ENCODE data around the gene CPNE5. TPM values are rescaled to one million over a fixed set of nuclear protein-coding genes. Genes with fewer than 3 reads are reported as not detected.

The CPNE5 gene
- total RNA-seq, 1 donor from 2014 or later: not detected

DNA sequence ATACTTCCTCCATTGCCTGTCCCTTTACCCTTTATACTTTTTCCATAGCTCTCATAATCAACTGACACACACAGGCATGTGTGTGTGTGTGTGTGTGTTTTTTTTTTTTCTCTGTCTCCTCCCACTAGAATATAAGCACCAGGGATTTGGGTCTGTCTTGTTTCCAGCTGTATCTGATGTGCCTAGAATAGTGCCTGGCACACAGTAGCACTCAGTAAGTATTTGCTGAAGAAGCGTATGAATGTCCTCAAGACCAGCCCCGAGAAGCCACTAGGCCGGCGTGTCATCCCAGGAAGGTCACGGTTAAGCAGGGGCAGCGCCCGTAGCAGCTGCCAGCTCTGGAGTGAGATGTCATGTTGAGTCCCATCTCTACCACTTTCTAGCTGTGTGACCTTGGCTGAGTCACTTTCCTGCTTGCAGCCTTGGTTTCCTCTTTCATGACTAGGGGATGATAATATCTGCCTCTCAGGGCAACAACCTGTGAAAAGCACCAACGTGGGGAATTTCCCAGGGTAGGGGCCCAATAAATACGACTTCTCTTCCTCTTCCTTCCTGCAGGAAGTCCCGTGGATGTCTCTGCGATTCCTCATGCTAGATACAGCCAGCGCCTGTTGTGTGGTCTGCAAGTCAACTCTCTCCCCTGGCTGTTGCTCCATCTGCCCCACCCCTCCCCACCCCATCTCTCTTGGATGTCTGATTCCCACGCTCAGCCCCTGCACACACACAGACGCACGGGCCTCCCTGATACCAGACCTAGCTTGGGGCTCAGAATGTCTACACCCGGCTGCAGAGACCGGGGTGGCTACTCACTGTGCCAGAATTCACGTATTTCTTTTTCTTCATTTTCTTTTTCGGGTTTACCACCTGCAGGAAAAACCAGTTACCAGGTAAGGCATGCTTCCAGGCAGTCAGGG, 83.6 kb downstream of the CPNE5 start:
- TF ChIP-seq, protein P1, sequence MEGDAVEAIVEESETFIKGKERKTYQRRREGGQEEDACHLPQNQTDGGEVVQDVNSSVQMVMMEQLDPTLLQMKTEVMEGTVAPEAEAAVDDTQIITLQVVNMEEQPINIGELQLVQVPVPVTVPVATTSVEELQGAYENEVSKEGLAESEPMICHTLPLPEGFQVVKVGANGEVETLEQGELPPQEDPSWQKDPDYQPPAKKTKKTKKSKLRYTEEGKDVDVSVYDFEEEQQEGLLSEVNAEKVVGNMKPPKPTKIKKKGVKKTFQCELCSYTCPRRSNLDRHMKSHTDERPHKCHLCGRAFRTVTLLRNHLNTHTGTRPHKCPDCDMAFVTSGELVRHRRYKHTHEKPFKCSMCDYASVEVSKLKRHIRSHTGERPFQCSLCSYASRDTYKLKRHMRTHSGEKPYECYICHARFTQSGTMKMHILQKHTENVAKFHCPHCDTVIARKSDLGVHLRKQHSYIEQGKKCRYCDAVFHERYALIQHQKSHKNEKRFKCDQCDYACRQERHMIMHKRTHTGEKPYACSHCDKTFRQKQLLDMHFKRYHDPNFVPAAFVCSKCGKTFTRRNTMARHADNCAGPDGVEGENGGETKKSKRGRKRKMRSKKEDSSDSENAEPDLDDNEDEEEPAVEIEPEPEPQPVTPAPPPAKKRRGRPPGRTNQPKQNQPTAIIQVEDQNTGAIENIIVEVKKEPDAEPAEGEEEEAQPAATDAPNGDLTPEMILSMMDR (IDR thresholded peaks at IDR 0.05): no peak
- Mint-ChIP-seq H3K4me1 (ENCODE audit: low read depth) (no peaks in the 10 kb centered on the region), H3K4me3 (ENCODE audit: unreplicated experiment) (no peak overlapping the region), H3K27me3 (ENCODE audit: low read depth) (no peaks in the 10 kb centered on the region), H3K36me3 (ENCODE audit: low read depth) (no peaks in the 10 kb centered on the region), H3K9me3 (ENCODE audit: low read depth) (peaks cover under 1% of the 10 kb centered on the region), H3K27ac (ENCODE audit: unreplicated experiment) (no peak overlapping the region)
- no peak for DNase-seq (ENCODE audit: low spot score)

DNA sequence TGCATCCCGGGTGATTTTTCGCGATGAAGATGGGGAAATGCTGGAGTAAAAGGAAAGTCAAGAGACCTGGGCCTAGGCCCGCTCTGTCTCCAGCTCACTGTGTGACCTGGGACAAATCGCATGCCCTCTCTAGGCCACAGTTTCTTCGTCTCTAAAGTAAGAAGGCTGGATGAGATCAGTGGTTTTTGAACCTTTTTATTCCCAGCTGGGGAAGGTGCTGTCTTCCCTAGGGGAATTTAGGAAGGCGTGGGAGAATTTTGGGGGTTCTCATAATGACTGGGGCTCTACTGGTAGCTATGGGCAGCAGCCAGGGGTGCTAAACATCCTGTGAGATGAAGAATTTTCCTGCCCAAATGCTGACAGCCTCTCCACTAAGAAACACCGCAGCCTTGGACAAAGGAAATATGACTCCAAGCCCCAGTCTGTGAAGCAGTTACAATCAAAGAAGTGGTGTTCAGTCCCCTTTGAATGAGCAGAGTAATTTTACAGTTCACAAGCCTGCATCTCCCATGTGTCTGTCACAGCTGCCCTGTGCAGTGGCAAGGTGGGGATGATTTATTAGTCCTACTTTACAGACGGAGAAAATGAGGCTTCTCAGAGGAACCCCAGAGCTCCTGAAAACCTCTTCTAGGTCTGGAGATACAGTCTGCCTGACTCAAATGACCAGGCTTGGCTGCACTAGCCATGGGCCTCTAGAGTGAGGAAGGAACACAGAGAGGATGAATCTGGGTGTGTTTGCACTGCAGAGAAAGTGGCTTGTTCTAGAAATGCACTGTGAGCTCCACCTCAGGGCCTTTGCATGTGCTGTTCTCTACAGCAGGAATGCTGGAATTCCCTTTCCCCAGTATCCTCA, 84.4 kb downstream of the CPNE5 start:
- no peaks in the 10 kb centered on the region for H3K4me1 Mint-ChIP-seq (ENCODE audit: low read depth)
- no peaks in the 10 kb centered on the region for H3K27me3 Mint-ChIP-seq (ENCODE audit: low read depth)
- no peak overlapping the region for H3K27ac Mint-ChIP-seq (ENCODE audit: unreplicated experiment)
- H3K36me3 Mint-ChIP-seq (ENCODE audit: low read depth): no peaks in the 10 kb centered on the region
- H3K9me3 Mint-ChIP-seq (ENCODE audit: low read depth): peaks cover 7% of the 10 kb centered on the region
- DNase-seq (ENCODE audit: low spot score): no peak
- no peak overlapping the region for H3K4me3 Mint-ChIP-seq (ENCODE audit: unreplicated experiment)
- TF ChIP-seq, protein P1 (IDR thresholded peaks at IDR 0.05): no peak

DNA sequence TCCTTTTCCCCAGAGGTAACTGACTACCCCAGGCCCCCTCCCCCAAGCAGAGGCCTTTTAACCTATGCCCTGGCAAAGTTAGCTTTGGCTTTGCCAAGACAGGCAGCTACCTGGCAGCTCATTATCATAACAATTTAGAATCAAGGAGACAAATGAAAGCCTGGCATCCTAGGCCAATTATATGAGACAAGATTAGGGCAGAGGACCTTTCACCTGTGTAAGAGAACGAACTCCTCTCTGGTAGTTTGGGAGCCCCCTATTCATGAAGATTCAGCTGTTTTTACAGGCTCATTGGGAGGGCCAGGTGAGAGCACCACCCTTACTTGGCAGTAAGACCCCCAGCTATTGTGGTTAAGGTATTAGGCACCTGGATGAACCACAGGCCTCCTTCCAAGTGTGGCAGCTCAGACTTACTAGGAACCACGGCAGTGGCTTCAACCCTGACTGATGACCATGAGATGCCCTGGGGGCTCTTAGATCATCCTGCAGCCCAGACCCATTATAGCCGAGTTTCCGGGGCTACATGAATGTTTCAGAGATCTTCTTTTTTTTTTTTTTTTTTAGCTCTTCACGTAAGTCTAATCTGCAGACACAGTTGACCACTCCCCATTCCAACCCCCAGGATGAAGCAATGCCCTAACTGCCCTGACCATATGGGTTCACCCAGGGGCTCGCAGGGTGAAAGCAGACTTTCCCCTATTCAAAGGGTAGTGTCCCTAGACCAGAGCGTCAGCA, 85.4 kb downstream of the CPNE5 start:
- Mint-ChIP-seq H3K4me3 (ENCODE audit: unreplicated experiment) (no peak overlapping the region), H3K9me3 (ENCODE audit: low read depth) (peaks cover 7% of the 10 kb centered on the region), H3K27me3 (ENCODE audit: low read depth) (no peaks in the 10 kb centered on the region), H3K27ac (ENCODE audit: unreplicated experiment) (no peak overlapping the region), H3K4me1 (ENCODE audit: low read depth) (no peaks in the 10 kb centered on the region), H3K36me3 (ENCODE audit: low read depth) (no peaks in the 10 kb centered on the region)
- TF ChIP-seq, protein P1 (IDR thresholded peaks at IDR 0.05): no peak
- DNase-seq (ENCODE audit: low spot score): no peak

DNA sequence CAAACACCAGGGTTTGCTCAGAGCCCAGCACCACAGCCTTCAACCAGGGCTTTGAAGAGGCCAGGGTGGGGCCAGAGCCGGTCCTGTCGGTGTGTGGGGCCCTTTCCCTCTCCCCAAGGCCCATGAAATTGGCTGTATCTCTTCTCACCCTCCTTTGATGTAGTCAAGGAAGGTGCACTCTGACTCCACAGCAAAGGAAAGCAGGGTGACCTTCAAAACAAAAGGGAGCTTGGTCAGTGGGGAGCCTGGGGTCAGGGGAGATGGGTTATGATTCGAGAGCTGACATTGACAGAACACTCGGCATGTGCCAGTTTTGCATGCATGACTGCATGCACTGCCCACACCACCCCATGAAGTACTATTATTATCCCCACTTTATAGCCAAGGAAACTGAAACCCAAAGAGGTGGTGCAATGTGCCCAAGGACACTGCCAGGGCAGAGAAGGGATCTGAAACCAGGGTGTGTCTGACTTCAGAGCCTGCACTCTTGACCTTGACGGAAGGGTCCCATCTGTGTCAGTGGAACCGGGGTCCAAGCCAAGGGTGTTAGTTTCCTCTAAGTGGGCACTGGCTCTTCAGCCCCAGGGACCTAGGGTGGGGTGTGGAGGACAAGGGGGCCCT, 86.2 kb downstream of the CPNE5 start:
- Mint-ChIP-seq H3K9me3 (ENCODE audit: low read depth) (peaks cover 11% of the 10 kb centered on the region), H3K4me1 (ENCODE audit: low read depth) (no peaks in the 10 kb centered on the region), H3K36me3 (ENCODE audit: low read depth) (no peaks in the 10 kb centered on the region), H3K4me3 (ENCODE audit: unreplicated experiment) (no peak overlapping the region), H3K27me3 (ENCODE audit: low read depth) (no peaks in the 10 kb centered on the region), H3K27ac (ENCODE audit: unreplicated experiment) (no peak overlapping the region)
- no peak for DNase-seq (ENCODE audit: low spot score)
- TF ChIP-seq, protein P1 (IDR thresholded peaks at IDR 0.05): no peak
